DMS153 treated with DMSO at 0.1 percent for 48 hours (cell line): ENCODE measurements around the gene ARPC1A.
"Not testable (repeated sequence)": the region's sequence is repeated elsewhere in the genome, so short reads cannot be mapped to it uniquely, and the experiment has no call there.

ENCODE experiments used
- DNase-seq: peaks from one replicate; lab custom pipeline; 2025; ENCODE audit not compliant: unreplicated experiment; lab: John Stamatoyannopoulos, UW

The ARPC1A gene

DNA sequence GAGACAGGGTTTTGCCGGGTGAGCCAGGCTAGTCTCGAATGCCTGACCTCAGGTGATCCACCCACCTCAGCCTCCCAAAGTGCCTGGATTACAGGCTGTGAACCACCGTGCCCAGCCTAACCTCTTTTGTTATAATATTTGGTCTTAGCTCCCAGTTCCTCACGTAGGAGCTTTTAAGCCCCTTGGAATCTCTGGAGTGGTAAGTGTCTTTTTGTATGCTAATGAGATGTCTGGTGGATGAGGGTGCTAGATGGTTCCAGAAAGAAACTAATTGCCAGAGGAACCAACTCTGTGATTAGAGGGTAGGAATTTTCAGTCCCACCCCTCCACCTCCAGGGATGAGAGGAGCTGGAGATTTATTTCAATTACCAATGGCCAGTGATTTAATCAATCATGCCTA is 5.3 kb upstream of the ARPC1A start:
- DNase-seq = no peak

DNA sequence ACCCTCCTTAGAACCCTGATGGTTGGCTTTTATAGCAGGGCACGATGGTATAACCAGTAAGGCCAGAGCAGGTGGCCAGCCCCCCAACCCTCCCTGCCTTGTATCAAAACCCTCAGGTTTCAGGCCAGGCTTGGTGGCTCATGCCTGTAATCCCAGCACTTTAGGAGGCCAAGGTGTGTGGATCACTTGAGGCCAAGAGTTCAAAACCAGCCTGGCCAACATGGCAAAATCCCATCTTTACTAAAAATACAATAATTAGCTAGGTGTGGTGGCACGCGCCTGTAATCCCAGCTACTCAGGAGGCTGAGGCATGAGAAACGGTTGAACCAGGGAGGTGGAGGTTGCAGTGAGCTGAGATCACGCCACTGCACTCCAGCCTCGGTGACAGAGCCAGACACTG is 3.0 kb upstream of the ARPC1A start:
- not testable (repeated sequence) for DNase-seq

DNA sequence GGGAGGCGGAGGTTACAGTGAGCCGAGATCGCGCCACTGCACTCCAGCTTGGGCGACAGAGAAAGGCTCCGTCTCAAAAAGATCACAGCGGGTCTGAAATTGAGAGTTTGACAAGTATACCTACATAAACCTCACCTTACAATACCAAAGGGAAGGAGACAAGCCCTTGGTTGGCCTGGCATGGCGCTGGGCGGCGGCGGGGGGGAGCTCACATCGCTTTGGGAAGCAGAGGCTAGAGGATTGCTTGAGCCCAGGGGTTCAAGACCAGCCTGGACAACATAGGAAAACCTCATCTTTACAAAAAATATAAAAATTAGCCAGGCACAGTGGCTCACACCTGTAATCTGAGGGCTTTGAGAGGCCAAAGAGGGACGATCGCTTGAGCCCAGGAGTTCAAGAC is 1.1 kb upstream of the ARPC1A start:
- DNase-seq = no peak

DNA sequence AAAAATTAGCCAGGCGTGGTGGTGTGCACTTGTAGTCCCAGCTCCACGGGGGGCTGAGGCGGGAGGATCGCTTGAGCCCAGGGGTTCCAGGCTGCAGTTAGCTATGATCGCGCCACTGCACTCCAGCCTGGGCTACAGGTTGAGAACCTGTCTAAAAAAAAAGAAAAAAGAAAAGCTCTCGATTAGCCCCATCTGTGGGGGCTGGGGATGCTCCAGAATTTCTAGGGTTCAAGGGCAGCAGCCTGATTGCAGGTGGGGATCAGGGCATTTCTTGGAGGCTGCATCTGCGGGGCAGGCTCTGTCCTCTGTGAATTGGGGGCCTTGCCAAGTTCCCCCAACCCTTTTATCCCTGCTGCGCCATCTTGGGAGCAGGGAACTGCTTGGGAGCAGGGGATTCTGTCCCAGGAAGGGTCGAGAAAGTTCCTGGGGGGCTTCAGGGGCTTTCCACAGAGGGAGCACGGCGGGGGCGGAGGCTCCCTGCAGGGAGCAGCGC is 651 bp upstream of the ARPC1A start:
- DNase-seq = no peak

DNA sequence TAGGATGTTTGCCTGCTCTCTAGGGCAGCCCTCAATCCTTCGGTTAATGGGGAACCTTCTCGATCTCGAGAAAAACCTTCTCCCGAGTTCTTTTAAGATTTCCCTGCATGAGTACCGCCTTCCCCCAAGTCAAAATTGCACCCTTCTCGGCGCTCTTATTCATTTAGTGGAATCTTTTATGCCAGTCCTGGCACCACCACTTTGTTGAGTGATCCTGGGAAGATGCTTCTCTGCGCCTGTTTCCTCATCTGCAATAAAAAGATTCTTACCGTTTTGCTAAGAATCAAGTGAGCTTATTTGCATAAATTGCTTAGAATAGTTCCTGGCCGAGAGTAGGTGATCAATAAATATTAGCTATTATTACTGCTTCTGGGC is 697 bp downstream of the ARPC1A start:
- no peak for DNase-seq

DNA sequence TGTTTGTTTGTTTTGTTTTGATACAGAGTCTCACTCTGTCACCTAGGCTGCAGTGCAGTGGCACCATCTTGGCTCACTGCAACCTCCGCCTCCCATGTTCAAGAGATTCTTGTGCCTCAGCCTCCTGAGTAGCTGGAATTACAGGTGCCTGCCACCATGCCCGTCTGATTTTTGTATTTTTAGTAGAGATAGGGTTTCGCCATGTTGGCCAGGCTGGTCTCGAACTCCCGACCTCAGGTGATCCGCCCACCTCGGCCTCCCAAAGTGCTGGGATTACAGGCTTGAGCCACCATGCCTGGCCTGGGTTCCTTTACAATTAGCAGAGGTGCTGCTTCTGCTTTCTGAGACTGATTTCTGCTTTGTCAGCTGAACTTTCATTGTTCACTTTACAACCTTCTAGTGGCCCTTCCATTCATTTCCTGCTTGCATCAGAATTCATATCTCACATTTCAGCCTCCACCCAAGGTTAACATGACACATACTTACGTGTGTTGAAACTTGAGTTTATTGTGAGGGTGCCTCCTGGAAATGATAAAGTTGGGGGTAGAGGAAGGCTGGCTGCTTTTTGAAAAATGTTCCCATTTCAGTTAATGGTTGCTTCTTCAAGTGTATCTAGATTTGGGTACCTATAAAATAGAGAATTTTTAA is 4.7 kb downstream of the ARPC1A start:
- peak; percentile 40 for DNase-seq

- no peak for DNase-seq
Observed at GRCh38 chr7:99331002-99331401, 5.3 kb downstream of the ARPC1A start.

- no peak for DNase-seq
Observed at GRCh38 chr7:99339595-99339994, 13.9 kb downstream of the ARPC1A start.

DNA sequence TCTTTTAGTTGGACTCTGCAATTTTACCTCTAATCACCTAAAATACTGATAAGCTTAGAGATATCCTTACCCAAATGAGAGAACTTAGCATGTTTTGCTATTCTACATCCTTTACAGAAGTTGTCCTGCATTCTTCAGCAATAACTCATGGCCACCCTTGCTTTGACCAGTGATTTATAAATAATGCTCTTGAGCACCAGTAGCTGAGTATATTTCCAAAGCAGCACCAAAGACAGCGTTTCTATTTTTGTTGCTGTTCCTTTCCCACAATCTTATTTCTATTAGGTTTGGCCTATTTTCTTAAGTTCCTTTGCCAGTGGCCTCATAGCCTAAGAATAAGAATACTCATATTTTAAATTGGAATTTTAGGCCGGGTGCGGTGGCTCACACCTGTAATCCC is 15.0 kb downstream of the ARPC1A start:
- DNase-seq = no peak

- no peak for DNase-seq
Observed at GRCh38 chr7:99344061-99344647, 18.5 kb downstream of the ARPC1A start.

- DNase-seq = not testable (repeated sequence)
Observed at GRCh38 chr7:99350641-99351040, 24.9 kb downstream of the ARPC1A start.

DNA sequence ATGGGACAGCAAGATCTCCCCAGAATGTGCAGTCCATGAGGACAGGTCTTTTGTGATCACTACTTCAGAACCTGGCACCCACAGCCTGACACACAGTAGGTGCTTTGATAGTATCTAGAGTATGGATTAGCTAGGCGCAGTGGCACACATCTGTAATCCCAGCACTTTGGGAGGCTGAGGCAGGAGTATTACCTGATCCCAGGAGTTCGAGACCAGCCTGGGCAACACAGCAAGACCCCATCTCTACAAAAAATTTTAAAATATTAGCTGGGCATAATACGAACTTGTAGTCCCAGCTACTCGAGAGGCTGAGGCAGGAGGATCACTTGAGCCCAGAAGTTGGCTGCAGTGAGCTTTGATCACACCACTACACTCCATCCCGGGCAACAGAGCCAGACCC is 26.5 kb downstream of the ARPC1A start:
- DNase-seq = no peak

DNA sequence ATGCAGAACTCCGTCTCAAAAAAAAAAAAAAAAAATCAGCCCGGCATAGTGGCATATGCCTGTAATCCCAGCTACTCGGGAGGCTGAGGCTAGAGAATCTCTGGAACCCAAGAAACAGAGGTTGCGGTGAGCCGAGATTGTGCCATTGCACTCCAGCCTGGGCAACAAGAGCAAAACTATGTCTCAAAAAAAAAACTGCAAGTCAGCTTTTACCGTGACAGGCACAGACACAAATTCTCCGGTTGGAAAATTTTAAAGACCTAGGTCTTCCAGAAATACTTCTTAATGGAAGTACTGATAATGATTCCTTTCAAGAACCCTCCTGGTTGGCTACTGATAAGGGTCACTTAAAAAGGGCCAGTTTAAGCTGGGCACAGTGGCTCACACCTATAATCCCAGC is 29.4 kb downstream of the ARPC1A start:
- DNase-seq = no peak

- no peak for DNase-seq
Observed at GRCh38 chr7:99357701-99358490, 32.2 kb downstream of the ARPC1A start.

DNA sequence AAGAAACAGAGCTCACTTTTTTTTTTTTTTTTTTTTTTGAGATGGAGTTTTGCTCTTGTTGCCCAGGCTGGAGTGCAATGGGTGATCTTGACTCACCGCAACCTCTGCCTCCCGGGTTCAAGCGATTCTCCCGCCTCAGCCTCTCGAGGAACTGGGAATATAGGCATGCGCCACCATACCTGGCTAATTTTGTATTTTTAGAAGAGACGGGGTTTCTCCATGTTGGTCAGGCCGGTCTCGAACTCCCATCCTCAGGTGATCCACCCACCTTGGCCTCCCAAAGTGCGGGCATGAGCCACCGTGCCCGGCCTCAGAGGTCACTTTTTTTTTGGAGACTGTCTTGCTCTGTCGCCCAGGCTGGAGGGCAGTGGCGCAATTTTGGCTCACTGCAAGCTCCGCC is 32.8 kb downstream of the ARPC1A start:
- DNase-seq = not testable (repeated sequence)

GRCh38 chr7:99359465-99360154 is 33.9 kb downstream of the ARPC1A start:
- no peak for DNase-seq

GRCh38 chr7:99362801-99363200 is 37.1 kb downstream of the ARPC1A start:
- no peak for DNase-seq

DNA sequence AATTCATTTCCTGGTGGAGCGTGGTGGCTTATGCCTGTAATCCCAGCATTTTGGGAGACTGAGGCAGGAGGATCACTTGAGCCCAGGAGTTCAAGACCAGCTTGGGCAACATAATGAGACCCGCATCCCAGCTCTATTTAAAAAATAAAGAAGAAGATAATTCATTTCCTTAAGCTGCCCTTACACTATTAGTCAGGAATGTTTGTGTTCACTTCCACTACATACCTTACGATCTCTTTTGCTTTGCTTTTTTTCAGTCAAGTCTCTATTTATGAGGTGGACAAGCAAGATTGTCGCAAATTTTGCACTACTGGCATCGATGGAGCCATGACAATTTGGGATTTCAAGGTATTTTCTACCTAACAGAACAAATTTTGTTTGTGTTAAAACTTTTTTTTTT is 37.6 kb downstream of the ARPC1A start:
- DNase-seq = no peak

- no peak for DNase-seq
Observed at GRCh38 chr7:99365318-99366141, 39.8 kb downstream of the ARPC1A start.

GRCh38 chr7:99366646-99367045 is 40.9 kb downstream of the ARPC1A start:
- no peak for DNase-seq
